Activated CD4-positive, alpha-beta T cell treated with anti-CD3 and anti-CD28 coated beads, Interleukin-2, amount 10 ng/mL, durations not matched to agents 24 days and 14 days (primary cell): Measurements from ENCODE around the gene MRGPRG. TPM values are rescaled to one million over a fixed set of nuclear protein-coding genes. Genes with fewer than 3 reads are reported as not detected.
A peak's percentile ranks its signal among the peaks of the same experiment; 100 is the strongest.
"Not testable (repeated sequence)": the region's sequence is repeated elsewhere in the genome, so short reads cannot be mapped to it uniquely, and the experiment has no call there.

Source experiments
- DNase-seq: peaks from one replicate; pipeline ENCODE4 v3.0.0; 2022
- H3K27ac Mint-ChIP-seq: one replicate; pipeline ENCODE4 v1.8.0; 2022; ENCODE audit warnings: mild to moderate bottlenecking, mixed read lengths
- H3K27me3 Mint-ChIP-seq: one replicate; pipeline ENCODE4 v1.8.0; 2022; ENCODE audit warnings: mixed read lengths
- H3K36me3 Mint-ChIP-seq: one replicate; pipeline ENCODE4 v1.8.0; 2022; ENCODE audit warnings: low read depth, mild to moderate bottlenecking, mixed read lengths
- H3K4me1 Mint-ChIP-seq: one replicate; pipeline ENCODE4 v1.8.0; 2021; ENCODE audit warnings: mixed read lengths
- H3K4me3 Mint-ChIP-seq: one replicate; pipeline ENCODE4 v1.8.0; 2022; ENCODE audit warnings: mild to moderate bottlenecking, moderate library complexity, mixed read lengths
- H3K9me3 Mint-ChIP-seq: one replicate; pipeline ENCODE4 v1.8.0; 2021; ENCODE audit warnings: mixed read lengths
- intact Hi-C: fragments of 100-400 bp; cut with micrococcal nuclease; formaldehyde crosslinking; loops from one replicate; pipeline ENCODE4 v1.15.1; 2023
- total RNA-seq: library from RNA; stranded (reverse); gene quantifications from 2 replicates; pipeline ENCODE4 v1.2.3, GENCODE V29; 2022

MRGPRG gene, protein sequence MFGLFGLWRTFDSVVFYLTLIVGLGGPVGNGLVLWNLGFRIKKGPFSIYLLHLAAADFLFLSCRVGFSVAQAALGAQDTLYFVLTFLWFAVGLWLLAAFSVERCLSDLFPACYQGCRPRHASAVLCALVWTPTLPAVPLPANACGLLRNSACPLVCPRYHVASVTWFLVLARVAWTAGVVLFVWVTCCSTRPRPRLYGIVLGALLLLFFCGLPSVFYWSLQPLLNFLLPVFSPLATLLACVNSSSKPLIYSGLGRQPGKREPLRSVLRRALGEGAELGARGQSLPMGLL
- not detected in 2 replicates for total RNA-seq

DNA sequence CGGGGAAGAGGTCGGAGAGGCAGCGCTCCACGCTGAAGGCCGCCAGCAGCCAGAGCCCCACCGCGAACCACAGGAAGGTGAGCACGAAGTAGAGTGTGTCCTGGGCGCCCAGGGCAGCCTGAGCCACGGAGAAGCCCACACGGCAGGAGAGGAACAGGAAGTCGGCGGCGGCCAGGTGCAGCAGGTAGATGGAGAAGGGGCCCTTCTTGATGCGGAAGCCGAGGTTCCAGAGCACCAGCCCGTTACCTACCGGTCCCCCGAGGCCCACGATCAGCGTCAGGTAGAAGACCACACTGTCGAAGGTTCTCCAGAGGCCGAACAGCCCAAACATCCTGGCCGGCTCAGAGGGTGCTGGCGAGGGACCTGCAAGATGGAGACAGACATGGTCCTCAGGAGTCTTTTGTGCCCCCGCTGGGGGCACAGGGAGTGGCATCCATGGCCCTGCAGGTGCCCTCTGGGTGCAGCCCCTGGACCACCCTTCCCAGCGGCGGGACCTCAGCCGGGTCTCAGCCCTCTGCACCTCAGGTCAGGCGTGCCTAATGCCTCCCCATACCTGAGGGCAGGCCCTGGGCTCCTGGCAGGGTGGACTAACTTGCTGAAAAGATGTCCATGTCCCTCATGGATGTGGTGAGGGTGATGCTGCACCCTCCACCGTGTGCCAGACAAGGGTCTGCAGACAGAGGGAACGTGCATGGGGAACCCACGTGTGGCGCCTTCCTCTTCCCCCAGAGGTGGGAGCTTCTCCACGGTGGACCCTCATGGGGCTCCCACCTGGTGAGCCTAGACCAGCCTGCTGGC, at the start of gene MRGPRG:
TSS of gene MRGPRG (minus strand) at position 331 of the 798 bp plus-strand sequence. CDS start at position 331, 0 bp downstream.
- intact Hi-C loops: no loop called here
- H3K36me3 Mint-ChIP-seq: no peaks in the 10 kb centered on the region
- peaks cover 6% of the 10 kb centered on the region for H3K27me3 Mint-ChIP-seq
- DNase-seq: no peak
- no peak within 1 kb of the TSS for H3K4me3 Mint-ChIP-seq
- no peak within 1 kb of the TSS for H3K27ac Mint-ChIP-seq
- H3K4me1 Mint-ChIP-seq: peaks cover 2% of the 10 kb centered on the region
- no peaks in the 10 kb centered on the region for H3K9me3 Mint-ChIP-seq

DNA sequence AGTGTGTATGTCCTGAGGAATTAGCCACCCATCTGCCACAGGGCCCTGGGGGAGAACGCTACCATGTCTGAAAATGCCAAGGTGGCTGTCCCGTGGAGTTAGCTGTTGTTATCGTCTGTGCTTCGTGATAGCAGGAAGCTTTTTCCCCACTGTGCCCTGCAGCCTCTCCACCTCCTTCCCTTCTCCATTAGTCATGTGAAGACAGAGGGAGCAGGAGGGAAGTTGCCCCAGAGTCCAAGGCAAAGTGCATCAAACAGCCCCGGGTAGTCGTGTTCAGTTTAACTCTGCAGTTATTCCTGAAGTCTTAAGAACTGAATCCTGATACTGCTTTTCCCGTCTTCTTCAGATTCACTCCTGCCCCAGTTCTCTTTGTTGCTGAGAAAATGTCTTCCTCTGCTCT, 43.9 kb upstream of the MRGPRG start:
- H3K27ac Mint-ChIP-seq, DNase-seq, H3K4me3 Mint-ChIP-seq, H3K27me3 Mint-ChIP-seq, H3K36me3 Mint-ChIP-seq, intact Hi-C loops, H3K4me1 Mint-ChIP-seq, H3K9me3 Mint-ChIP-seq: not testable (repeated sequence)

DNA sequence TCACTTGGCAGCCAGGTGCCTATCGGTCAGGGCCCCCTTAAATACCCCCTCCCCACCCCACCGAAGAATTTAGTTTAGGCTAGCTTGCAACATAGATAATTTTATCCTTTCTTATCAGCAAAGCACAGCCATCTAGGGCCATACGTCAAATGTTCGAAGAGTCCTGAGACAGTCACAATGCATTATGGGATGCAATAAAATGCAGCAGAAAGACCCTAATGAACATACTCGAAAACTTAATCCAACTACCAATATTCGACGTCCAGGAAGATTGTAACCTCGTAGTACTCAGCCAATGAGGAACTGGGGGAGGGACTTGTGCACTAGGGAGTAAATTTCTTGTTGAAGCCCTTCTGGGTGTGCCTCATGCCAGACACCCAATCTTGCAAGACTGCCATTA, 43.2 kb upstream of the MRGPRG start:
- DNase-seq, intact Hi-C loops, H3K4me3 Mint-ChIP-seq, H3K4me1 Mint-ChIP-seq, H3K27ac Mint-ChIP-seq, H3K36me3 Mint-ChIP-seq, H3K27me3 Mint-ChIP-seq, H3K9me3 Mint-ChIP-seq: not testable (repeated sequence)

DNA sequence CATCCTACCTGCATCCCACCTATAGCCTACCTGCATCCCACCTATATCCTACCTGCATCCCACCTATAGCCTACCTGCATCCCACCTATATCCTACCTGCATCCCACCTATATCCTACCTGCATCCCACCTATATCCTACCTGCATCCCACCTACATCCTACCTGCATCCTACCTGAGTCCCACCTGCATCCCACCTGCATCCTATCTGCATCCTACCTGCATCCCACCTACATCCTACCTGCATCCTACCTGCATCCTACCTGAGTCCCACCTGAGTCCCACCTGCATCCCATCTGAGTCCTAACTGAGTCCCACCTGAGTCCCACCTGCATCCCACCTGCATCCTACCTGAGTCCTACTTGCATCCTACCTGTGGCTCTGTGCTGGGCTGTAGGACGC, 38.9 kb upstream of the MRGPRG start:
- DNase-seq, H3K4me1 Mint-ChIP-seq, H3K27me3 Mint-ChIP-seq, H3K27ac Mint-ChIP-seq, intact Hi-C loops, H3K4me3 Mint-ChIP-seq, H3K9me3 Mint-ChIP-seq, H3K36me3 Mint-ChIP-seq: not testable (repeated sequence)

DNA sequence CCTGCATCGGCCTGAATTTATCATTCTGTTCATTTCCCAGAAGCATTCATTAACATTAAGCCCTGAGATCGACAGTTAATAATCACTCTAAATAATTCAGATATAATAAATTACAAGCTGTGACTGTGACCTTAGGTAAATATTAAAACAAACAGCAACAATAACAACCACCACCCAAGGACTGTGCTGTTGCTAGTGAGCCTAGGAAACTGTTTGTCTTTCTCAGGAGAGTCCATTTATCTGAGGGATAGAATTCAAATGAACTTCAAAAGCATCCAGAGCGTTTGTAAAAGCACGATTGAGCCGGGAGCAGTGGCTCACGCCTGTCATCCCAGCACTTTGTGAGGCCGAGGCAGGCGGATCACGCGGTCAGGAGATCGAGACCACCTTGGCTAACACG, 36.6 kb upstream of the MRGPRG start:
- H3K27ac Mint-ChIP-seq, H3K4me3 Mint-ChIP-seq, DNase-seq, H3K4me1 Mint-ChIP-seq, H3K36me3 Mint-ChIP-seq, intact Hi-C loops, H3K9me3 Mint-ChIP-seq, H3K27me3 Mint-ChIP-seq: not testable (repeated sequence)

DNA sequence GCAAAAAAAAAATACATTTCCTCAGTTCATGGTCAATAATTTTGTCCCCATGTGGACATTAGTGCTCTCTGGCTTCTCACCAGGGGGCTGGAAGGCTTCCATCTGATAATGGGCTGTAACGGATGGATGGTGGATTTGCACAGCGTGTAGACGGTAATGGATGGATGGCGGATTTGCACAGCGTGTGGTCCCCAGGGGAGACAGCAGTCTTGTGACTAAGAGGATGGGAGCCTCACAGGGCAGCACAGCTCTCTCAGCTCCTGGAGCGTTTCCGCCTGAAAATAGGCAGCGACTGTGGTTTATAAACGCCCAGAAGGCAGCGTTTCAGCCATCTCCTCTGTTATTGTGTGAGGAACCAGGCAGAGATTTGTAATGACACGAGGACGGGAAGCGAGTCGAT, 36.2 kb upstream of the MRGPRG start:
- intact Hi-C loops, H3K4me3 Mint-ChIP-seq, DNase-seq, H3K27ac Mint-ChIP-seq, H3K36me3 Mint-ChIP-seq, H3K9me3 Mint-ChIP-seq, H3K27me3 Mint-ChIP-seq, H3K4me1 Mint-ChIP-seq: not testable (repeated sequence)

DNA sequence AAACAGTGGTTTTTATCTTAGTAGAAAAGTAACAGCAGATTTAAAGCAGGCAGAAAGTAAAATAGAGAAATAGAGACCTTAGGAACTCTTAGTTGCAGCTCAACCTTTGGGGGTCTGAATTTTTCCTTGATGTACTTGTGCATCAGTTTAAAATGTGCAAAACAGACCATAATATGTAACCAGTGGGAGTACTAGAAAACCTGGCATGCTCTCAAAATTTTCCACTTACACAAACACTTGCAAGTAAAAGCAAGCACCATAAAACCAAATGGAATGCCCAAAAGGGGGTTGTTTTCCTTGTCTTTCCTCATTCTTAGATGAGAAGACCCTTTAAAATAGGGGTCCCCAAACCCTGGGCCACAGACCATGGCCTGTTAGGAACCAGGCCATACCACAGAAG, 26.5 kb upstream of the MRGPRG start:
- H3K27me3 Mint-ChIP-seq: peaks cover 8% of the 10 kb centered on the region
- no peaks in the 10 kb centered on the region for H3K36me3 Mint-ChIP-seq
- no peak overlapping the region for H3K27ac Mint-ChIP-seq
- H3K9me3 Mint-ChIP-seq: no peaks in the 10 kb centered on the region
- intact Hi-C loops: no loop called here
- no peaks in the 10 kb centered on the region for H3K4me1 Mint-ChIP-seq
- no peak overlapping the region for H3K4me3 Mint-ChIP-seq
- no peak for DNase-seq

DNA sequence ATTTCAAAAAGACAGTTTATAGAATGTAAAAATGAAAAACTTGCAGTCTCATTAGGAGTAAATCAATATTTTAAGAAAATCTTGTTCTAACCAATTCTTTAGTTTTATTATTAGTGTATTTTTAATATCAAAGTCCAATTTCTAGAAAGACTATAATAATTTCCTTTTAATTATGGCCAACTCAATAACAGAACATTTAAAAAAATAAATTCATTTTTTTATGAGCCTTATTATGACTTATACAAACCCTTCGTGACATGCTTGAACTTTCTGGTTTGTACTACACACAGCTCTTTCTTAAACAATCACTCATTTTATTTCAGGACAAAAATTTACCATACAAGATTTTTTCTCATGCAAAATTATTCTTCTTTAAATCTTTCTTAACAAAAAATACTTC, 25.3 kb upstream of the MRGPRG start:
- intact Hi-C loops: no loop called here
- no peak overlapping the region for H3K27ac Mint-ChIP-seq
- no peak for DNase-seq
- H3K9me3 Mint-ChIP-seq: no peaks in the 10 kb centered on the region
- no peak overlapping the region for H3K4me3 Mint-ChIP-seq
- no peaks in the 10 kb centered on the region for H3K36me3 Mint-ChIP-seq
- H3K4me1 Mint-ChIP-seq: no peaks in the 10 kb centered on the region
- H3K27me3 Mint-ChIP-seq: peaks cover 8% of the 10 kb centered on the region

DNA sequence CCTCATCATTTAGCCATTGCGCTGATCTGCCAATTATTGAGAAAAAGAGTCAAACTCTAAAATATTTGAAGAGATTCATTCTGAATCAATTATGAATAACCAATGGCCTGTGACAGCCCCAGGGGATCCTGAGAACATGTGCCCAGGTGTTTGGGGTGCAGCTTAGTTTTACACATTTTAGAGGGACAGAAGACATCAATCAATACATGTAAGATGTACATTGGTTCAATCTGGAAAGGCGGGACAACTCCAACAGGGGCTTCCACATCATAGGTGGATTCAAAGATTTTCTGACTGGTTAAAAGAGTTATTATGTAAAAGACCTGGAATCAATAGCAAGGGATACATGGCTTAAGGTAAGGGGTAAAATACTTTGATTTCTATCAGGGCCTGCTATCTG, 18.5 kb upstream of the MRGPRG start:
- peak; percentile 5 for DNase-seq
- intact Hi-C loops: no loop called here
- Mint-ChIP-seq H3K27ac (no peak overlapping the region), H3K4me1 (no peaks in the 10 kb centered on the region), H3K27me3 (peaks cover 5% of the 10 kb centered on the region), H3K9me3 (no peaks in the 10 kb centered on the region), H3K4me3 (no peak overlapping the region), H3K36me3 (no peaks in the 10 kb centered on the region)

DNA sequence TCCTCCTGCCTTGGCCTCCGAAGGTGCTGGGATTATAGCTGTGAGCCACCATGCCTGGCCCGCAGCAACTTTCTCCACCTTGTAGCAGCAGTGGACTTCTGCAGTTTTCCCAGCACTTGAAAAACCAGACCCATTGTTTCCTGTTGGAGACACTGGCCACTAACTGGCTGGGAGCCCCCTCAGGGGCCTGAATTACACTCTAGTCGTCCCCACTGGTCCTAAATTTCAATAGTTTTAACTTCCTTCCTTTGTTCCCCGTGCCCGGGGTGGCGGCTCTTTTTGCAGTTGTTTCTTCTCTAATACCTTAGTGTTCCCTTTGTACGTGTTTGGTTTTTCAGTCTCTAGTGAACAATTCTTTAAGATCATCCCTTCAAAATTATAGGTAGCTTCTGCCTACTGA, 16.2 kb upstream of the MRGPRG start:
- DNase-seq: peak; percentile 33
- H3K4me3 Mint-ChIP-seq: no peak overlapping the region
- H3K27ac Mint-ChIP-seq: no peak overlapping the region
- H3K4me1 Mint-ChIP-seq: no peaks in the 10 kb centered on the region
- no peaks in the 10 kb centered on the region for H3K9me3 Mint-ChIP-seq
- intact Hi-C loops: no loop called here
- no peaks in the 10 kb centered on the region for H3K36me3 Mint-ChIP-seq
- H3K27me3 Mint-ChIP-seq: peaks cover 4% of the 10 kb centered on the region

DNA sequence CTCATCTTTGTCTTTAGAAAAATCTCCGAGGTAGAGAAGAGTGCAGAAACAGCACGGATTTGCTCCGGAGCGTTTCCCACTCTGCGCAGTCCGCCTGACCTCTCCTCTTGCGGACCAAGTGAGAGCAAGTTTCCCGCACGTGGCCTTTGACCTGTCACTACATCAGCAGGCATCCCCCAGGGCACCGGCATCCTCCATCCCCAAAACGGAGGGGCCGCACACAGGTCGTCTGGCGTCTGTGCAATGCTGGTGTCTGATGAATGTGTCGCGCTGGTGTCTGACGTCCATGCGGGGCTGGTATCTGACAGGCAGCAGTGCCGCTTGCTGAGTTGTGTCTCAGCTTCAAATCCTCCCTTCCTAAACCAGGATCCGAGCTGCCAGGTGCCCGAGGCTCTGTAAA, 14.3 kb upstream of the MRGPRG start:
- Mint-ChIP-seq H3K4me3 (no peak overlapping the region), H3K27ac (no peak overlapping the region), H3K36me3 (no peaks in the 10 kb centered on the region), H3K27me3 (peaks cover 4% of the 10 kb centered on the region), H3K9me3 (no peaks in the 10 kb centered on the region), H3K4me1 (no peaks in the 10 kb centered on the region)
- intact Hi-C loops: no loop called here
- DNase-seq: peak; percentile 39

DNA sequence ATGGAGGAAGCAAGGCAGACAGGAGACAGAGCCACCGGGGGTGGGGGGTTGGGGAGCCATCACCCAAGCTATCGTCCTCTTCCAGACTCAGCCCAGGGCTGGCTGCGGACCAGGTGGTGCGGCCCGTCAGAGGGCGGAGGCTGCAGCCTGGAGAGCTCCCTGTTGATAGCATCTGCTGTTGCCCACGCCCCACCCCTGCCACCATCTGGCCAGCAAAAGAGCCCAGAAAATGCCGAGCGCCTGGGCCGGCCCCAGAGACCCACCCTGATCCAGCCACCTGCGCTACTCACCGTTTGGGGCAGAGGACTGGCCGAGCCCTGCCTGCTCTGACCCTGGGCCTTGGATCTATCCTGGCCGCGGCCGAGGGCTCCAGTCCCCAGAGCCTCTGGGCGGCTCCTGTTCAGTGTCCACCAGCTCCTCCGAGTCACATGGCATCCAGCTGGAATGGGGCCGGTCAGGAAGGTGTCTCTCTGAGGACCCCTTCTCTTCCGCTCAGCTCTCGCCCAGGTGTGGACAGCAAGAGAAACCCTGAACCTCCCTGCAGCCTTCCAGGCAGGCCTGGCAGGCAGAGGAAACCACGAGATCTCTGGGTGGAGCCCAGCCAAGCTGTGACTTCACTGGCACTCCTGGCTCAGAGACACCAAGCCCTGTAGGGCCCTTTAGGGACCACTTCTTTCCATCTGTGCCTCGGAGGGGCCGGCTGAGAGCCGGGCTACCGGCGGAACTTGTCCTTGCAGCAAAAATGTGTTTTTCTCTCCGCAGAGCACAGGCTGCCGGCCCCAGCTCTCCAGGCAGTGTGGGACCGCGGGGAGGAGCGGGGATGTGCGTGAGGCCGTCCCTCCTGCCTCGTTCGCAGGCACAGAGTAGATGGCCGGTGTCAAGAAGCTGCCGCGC, 13.5 kb upstream of the MRGPRG start, which contains the start of gene MRGPRE:
TSS of gene MRGPRE (minus strand) at position 567 of the 894 bp plus-strand sequence. CDS start 3,618 bp downstream, outside the sequence.
- Mint-ChIP-seq H3K4me1 (no peaks in the 10 kb centered on the region), H3K9me3 (no peaks in the 10 kb centered on the region), H3K4me3 (no peak within 1 kb of the TSS), H3K27ac (no peak within 1 kb of the TSS), H3K36me3 (no peaks in the 10 kb centered on the region), H3K27me3 (peaks cover 4% of the 10 kb centered on the region)
- DNase-seq: peak; percentile 52
- intact Hi-C loops: no loop called here

DNA sequence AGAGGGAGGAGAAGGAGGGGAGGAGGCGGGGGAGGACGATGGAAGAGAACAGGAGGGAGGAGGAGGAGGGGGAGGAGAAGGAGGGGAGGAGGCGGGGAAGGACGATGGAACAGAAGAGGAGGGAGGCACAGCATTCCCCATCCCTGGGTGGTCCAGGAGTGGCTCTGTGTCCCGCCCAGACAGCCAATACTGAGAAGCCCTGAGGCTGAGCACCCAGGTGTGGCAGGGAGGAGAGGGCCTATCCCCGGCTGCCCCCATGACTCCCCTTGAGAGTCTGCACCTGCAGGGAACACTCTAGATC, 12.9 kb upstream of the MRGPRG start:
- no peak overlapping the region for H3K4me3 Mint-ChIP-seq
- H3K27me3 Mint-ChIP-seq: peaks cover 2% of the 10 kb centered on the region
- no peak overlapping the region for H3K27ac Mint-ChIP-seq
- intact Hi-C loops: no loop called here
- no peaks in the 10 kb centered on the region for H3K36me3 Mint-ChIP-seq
- H3K9me3 Mint-ChIP-seq: no peaks in the 10 kb centered on the region
- H3K4me1 Mint-ChIP-seq: no peaks in the 10 kb centered on the region
- no peak for DNase-seq
